HL-60 (cell line): ENCODE results near the gene PCDHB13.
"Not testable (repeated sequence)": the region's sequence is repeated elsewhere in the genome, so short reads cannot be mapped to it uniquely, and the experiment has no call there.

Experiments
- POLR2AphosphoS5 ChIP-seq: IDR thresholded peaks from 2 replicates; pipeline ENCODE4 v1.6.1; 2012; ENCODE audit warnings: low read depth
- SPI1 ChIP-seq: IDR thresholded peaks from 2 replicates; pipeline ENCODE4 v1.6.1; 2012; ENCODE audit warnings: low read depth, mild to moderate bottlenecking, borderline replicate concordance
- TF ChIP-seq, protein P1 (sequence below): IDR thresholded peaks from one replicate; pipeline ENCODE4 v1.5.1; 2011; ENCODE audit warnings: low read length, control low read depth, inconsistent platforms; ENCODE audit not compliant: insufficient read depth

DNA sequence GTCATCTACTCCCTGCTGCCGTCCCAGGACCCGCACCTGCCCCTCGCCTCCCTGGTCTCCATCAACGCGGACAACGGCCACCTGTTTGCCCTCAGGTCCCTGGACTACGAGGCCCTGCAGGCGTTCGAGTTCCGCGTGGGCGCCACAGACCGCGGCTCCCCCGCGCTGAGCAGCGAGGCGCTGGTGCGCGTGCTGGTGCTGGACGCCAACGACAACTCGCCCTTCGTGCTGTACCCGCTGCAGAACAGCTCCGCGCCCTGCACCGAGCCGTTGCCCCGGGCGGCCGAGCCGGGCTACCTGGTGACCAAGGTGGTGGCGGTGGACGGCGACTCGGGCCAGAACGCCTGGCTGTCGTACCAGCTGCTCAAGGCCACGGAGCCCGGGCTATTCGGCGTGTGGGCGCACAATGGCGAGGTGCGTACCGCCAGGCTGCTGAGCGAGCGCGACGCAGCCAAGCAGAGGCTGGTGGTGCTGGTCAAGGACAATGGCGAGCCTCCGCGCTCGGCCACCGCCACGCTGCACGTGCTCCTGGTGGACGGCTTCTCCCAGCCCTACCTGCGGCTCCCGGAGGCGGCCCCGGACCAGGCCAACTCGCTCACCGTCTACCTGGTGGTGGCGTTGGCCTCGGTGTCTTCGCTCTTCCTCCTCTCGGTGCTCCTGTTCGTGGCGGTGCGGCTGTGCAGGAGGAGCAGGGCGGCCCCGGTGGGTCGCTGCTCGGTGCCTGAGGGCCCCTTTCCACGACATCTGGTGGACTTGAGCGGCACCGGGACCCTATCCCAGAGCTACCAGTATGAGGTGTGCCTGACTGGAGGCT lies 39.2 kb upstream of the PCDHB13 start:
- TF ChIP-seq, protein P1, sequence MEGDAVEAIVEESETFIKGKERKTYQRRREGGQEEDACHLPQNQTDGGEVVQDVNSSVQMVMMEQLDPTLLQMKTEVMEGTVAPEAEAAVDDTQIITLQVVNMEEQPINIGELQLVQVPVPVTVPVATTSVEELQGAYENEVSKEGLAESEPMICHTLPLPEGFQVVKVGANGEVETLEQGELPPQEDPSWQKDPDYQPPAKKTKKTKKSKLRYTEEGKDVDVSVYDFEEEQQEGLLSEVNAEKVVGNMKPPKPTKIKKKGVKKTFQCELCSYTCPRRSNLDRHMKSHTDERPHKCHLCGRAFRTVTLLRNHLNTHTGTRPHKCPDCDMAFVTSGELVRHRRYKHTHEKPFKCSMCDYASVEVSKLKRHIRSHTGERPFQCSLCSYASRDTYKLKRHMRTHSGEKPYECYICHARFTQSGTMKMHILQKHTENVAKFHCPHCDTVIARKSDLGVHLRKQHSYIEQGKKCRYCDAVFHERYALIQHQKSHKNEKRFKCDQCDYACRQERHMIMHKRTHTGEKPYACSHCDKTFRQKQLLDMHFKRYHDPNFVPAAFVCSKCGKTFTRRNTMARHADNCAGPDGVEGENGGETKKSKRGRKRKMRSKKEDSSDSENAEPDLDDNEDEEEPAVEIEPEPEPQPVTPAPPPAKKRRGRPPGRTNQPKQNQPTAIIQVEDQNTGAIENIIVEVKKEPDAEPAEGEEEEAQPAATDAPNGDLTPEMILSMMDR = not testable (repeated sequence)
- TF ChIP-seq POLR2AphosphoS5, SPI1: not testable (repeated sequence)
